ENCODE data around the gene THRSP.

GRCh38 chr11:78094250-78094649 lies 30.6 kb downstream of the THRSP start:
- TF ChIP-seq POLR2A (IDR thresholded peaks at IDR 0.05; ENCODE audit: low read depth, low read length) (no peak), POLR2AphosphoS5 (IDR thresholded peaks at IDR 0.05; ENCODE audit: low read depth, low read length) (no peak), TAF1 (IDR thresholded peaks at IDR 0.05; ENCODE audit: low read depth, low read length) (no peak), PAX5 (IDR thresholded peaks at IDR 0.05; ENCODE audit: insufficient read depth, low read length, severe bottlenecking) (no peak), SPI1 (IDR thresholded peaks at IDR 0.05; ENCODE audit: low read depth, low read length) (no peak), POU2F2 (IDR thresholded peaks at IDR 0.05; ENCODE audit: low read depth, low read length) (no peak)
